ENCODE results near the gene PBX4. TPM values are rescaled to one million over a fixed set of nuclear protein-coding genes. Genes with fewer than 3 reads are reported as not detected.

PBX4 gene
- total and polyA plus RNA-seq, 10 of the 15 experiments (the other 5 are each of a cell fraction or from before 2014, with no cell fraction given): 0.18 to 17.3 (median 4.2) TPM

- BruUV-seq (replicated peaks): no TSS peak
- intact Hi-C loops (cut with micrococcal nuclease; ENCODE audit: unreplicated experiment) (loop anchor here (5.0 kb wide), 2 partner anchors 87 to 277 kb away; no protein-coding TSS in a partner anchor), in situ Hi-C loops (cut with MboI) (loop anchor here (5.0 kb wide), 1 partner anchor 117 kb away; the partner anchor contains the start of gene YJEFN3)
- peaks cover 19% of the 10 kb centered on the region for H3K79me2 ChIP-seq (ENCODE audit: control insufficient read depth, insufficient read depth, low read length)
- ATAC-seq (no peak), DNase-seq (ENCODE audit: low read depth, low spot score) (no peak), FAIRE-seq (no peak)
- peak overlapping the region; percentile 99 for H3K27ac ChIP-seq (ENCODE audit: control insufficient read depth, insufficient read depth)
- no peaks in the 10 kb centered on the region; the same call in 1 of the 2 replicates for H4K20me1 ChIP-seq (ENCODE audit: control insufficient read depth, insufficient read depth)
- peaks cover 4% of the 10 kb centered on the region for H3K4me1 ChIP-seq (ENCODE audit: control insufficient read depth, insufficient read depth, low read length)
- ChIA-PET SMC1A (ENCODE audit: uncharacterized antibody, unreplicated experiment) (interaction anchor here (0.8 to 2.7 kb wide), 4 partner anchors 16 to 112 kb away, joined by 3 to 21 read pairs (median 4); no protein-coding TSS in a partner anchor), POLR2A (interaction anchor here (1.2 kb wide), 1 partner anchor 18 kb away, joined by 10 read pairs; no protein-coding TSS in a partner anchor), CTCF (interaction anchor here (0.6 to 2.7 kb wide), 17 partner anchors 8 to 128 kb away, joined by 3 to 38 read pairs (median 4); partner anchors contain the start of genes NDUFA13 and TSSK6), RAD21 (ENCODE audit: unreplicated experiment) (interaction anchor here (0.5 to 1.7 kb wide), 9 partner anchors 18 to 594 kb away, joined by 3 to 22 read pairs (median 4); partner anchors contain the start of gene ATP13A1)
- peak overlapping the region; percentile 96 for H3K4me3 ChIP-seq
- H2AFZ ChIP-seq (ENCODE audit: control insufficient read depth, low read depth, low read length): no peak overlapping the region
- H3K27me3 ChIP-seq (replicated peaks in 1 of 2; ENCODE audit: control insufficient read depth in 2 of 2, insufficient read depth in 2 of 2, low read length in 1 of 2): no peaks in the 10 kb centered on the region
- peak overlapping the region; percentile 100 for H3K9ac ChIP-seq (ENCODE audit: control insufficient read depth, insufficient read depth, low read length)
- H3K9me3 ChIP-seq (replicated peaks; ENCODE audit: control insufficient read depth, insufficient read depth, low read length): no peaks in the 10 kb centered on the region
- peak overlapping the region; percentile 95; the same call in 1 of the 2 replicates for H3K4me2 ChIP-seq (ENCODE audit: control insufficient read depth, insufficient read depth)
- 3% methylated on average over 5 of the region's 5 CpGs for WGBS (ENCODE audit: insufficient coverage, insufficient replicate concordance, low lambda C conversion rate, missing lambda C conversion rate)
- 0 out of 2 replicates have a peak, but pooled peaks have one; percentile 32 for TF ChIP-seq BACH1 (IDR thresholded peaks at IDR 0.05; ENCODE audit: borderline replicate concordance)
- TF ChIP-seq RELA (IDR thresholded peaks at IDR 0.05; ENCODE audit: borderline replicate concordance, partially characterized antibody): peak; percentile 0
- TF ChIP-seq SMARCA5 (IDR thresholded peaks at IDR 0.05): no peak; the same call in 1 of the 2 replicates
- 0 out of 2 replicates have a peak, but pooled peaks have one; percentile 3 for TF ChIP-seq HDGF (IDR thresholded peaks at IDR 0.05)
- H3K36me3 ChIP-seq (ENCODE audit: control insufficient read depth in 2 of 2, insufficient read depth in 2 of 2, low read length in 1 of 2): peaks cover 14 to 34% of the 10 kb centered on the region in 2 experiments; a peak in 3 of 4 replicates
Measured at GRCh38 chr19:19644054-19644388, 25.5 kb upstream of the PBX4 start.
